GM12892 (cell line): Measurements from ENCODE around the gene ARHGEF10L.

Experiments
- POLR2A ChIP-seq: IDR thresholded peaks from 2 replicates; pipeline ENCODE4 v1.6.1; 2011; ENCODE audit warnings: low read depth, low read length, control low read depth
- POLR2AphosphoS5 ChIP-seq: IDR thresholded peaks from 2 replicates; pipeline ENCODE4 v1.6.1; 2011; ENCODE audit warnings: low read depth, low read length, control low read depth

- TF ChIP-seq POLR2AphosphoS5 (no peak), POLR2A (no peak)
Observed at GRCh38 chr1:17627239-17628052, 87.9 kb downstream of the ARHGEF10L start.
